GM12878 (cell line): ENCODE results near the gene ZG16B. TPM values are rescaled to one million over a fixed set of nuclear protein-coding genes. Genes with fewer than 3 reads are reported as not detected.

Experiments used
- ATAC-seq: fragments of 200-7000 bp; cut with Tn5 transposase; 3 replicates; pipeline ENCODE4 v1.9.1; 2020; ENCODE audit warnings: mild to moderate bottlenecking, moderate library complexity
- BruUV-seq: library from RNA; stranded (reverse); fragments of 400-500 nt; replicated peaks from 2 replicates; lab custom pipeline; 2021; lab: Mats Ljungman, UMichigan
- CTCF ChIA-PET: fragments of 300-600 bp; sonication (Branson Sonifier 250); formaldehyde crosslinking; extraction: SDS; loops from one replicate; lab custom pipeline; 2021; ENCODE audit warnings: inconsistent platforms; lab: Yijun Ruan, JAX
- POLR2A ChIA-PET: fragments of 350-600 bp; formaldehyde crosslinking; extraction: SDS; loops from one replicate; lab custom pipeline; 2021; ENCODE audit warnings: inconsistent platforms; lab: Charles Lee
- RAD21 ChIA-PET: fragments of 300-600 bp; sonication (Branson Sonifier 250); formaldehyde crosslinking; loops from one replicate; lab custom pipeline; 2023; ENCODE audit warnings: antibody characterized with exemption; ENCODE audit not compliant: unreplicated experiment; lab: Charles Lee
- SMC1A ChIA-PET: fragments of 300-600 bp; sonication (Branson Sonifier 250); formaldehyde crosslinking; loops from one replicate; lab custom pipeline; 2023; ENCODE audit not compliant: unreplicated experiment, uncharacterized antibody; lab: Charles Lee
- DNase-seq: peaks from one replicate; pipeline ENCODE4 v3.0.0-alpha.2; 2011; ENCODE audit warnings: low read depth, low spot score
- FAIRE-seq: peaks from 3 replicates; lab custom pipeline; 2011; peaks lifted over from hg19 to GRCh38; lab: Jason Lieb, UNC
- H2AFZ ChIP-seq: 2 replicates; pipeline ENCODE4 v1.6.0; 2011; ENCODE audit warnings: low read depth, low read length, control low read depth; ENCODE audit not compliant: control insufficient read depth
- H3K27ac ChIP-seq: 2 replicates; pipeline ENCODE4 v1.5.1; 2011; ENCODE audit warnings: control low read depth; ENCODE audit not compliant: control insufficient read depth, insufficient read depth
- H3K27me3 ChIP-seq, 2 experiments: replicated peaks in 1 of 2; 2 replicates each; pipeline versions ENCODE4 v1.6.0 to v1.6.1; 2011; ENCODE audit warnings: low read length in 1 of 2; ENCODE audit not compliant: control insufficient read depth in 2 of 2, insufficient read depth in 2 of 2
- H3K36me3 ChIP-seq, 2 experiments: 2 replicates each; pipeline ENCODE4 v1.5.1; 2011; ENCODE audit warnings: low read length in 1 of 2; ENCODE audit not compliant: control insufficient read depth in 2 of 2, insufficient read depth in 2 of 2
- H3K4me1 ChIP-seq: 2 replicates; pipeline ENCODE4 v1.6.1; 2011; ENCODE audit warnings: mild to moderate bottlenecking, low read length, moderate library complexity, mixed read lengths; ENCODE audit not compliant: control insufficient read depth, insufficient read depth
- H3K4me2 ChIP-seq: 2 replicates; pipeline ENCODE4 v1.6.0; 2011; ENCODE audit warnings: control low read depth; ENCODE audit not compliant: control insufficient read depth, insufficient read depth
- H3K4me3 ChIP-seq: fragments of 200-600 bp; sonication (generic); 2 replicates; pipeline ENCODE4 v1.5.1; 2016
- H3K79me2 ChIP-seq: 2 replicates; pipeline ENCODE4 v1.6.0; 2011; ENCODE audit warnings: low read length; ENCODE audit not compliant: control insufficient read depth, insufficient read depth
- H3K9ac ChIP-seq: 2 replicates; pipeline ENCODE4 v1.8.0; 2011; ENCODE audit warnings: low read length, control low read depth, mixed read lengths; ENCODE audit not compliant: control insufficient read depth, insufficient read depth
- H3K9me3 ChIP-seq: replicated peaks from 3 replicates; pipeline ENCODE4 v1.5.1; 2011; ENCODE audit warnings: mild to moderate bottlenecking, low read length; ENCODE audit not compliant: control insufficient read depth, insufficient read depth
- H4K20me1 ChIP-seq: 2 replicates; pipeline ENCODE4 v1.6.0; 2011; ENCODE audit not compliant: control insufficient read depth, insufficient read depth
- ATF2 ChIP-seq: IDR thresholded peaks from 2 replicates; pipeline ENCODE4 v1.6.1; 2012; ENCODE audit warnings: low read length, inconsistent platforms
- BMI1 ChIP-seq: fragments of 450-650 bp; IDR thresholded peaks from 2 replicates; pipeline ENCODE4 v1.6.1; 2016; ENCODE audit warnings: mild to moderate bottlenecking, moderate library complexity, borderline replicate concordance
- CBFB ChIP-seq: IDR thresholded peaks from 2 replicates; pipeline ENCODE4 v1.6.1; 2016; ENCODE audit warnings: antibody characterized with exemption, low read depth
- CREM ChIP-seq: IDR thresholded peaks from 2 replicates; pipeline ENCODE4 v1.6.1; 2014; ENCODE audit warnings: antibody characterized with exemption, low read depth
- KLF5 ChIP-seq: fragments of 450-650 bp; IDR thresholded peaks from 2 replicates; pipeline ENCODE4 v1.6.1; 2014; ENCODE audit warnings: mild to moderate bottlenecking; ENCODE audit not compliant: partially characterized antibody
- LARP7 ChIP-seq: fragments of 450-650 bp; IDR thresholded peaks from 2 replicates; pipeline ENCODE4 v1.6.1; 2017; ENCODE audit warnings: mild to moderate bottlenecking
- NR2F1 ChIP-seq: fragments of 450-650 bp; conservative IDR thresholded peaks from 2 replicates; pipeline ENCODE4 v1.6.1; 2017; ENCODE audit warnings: mild to moderate bottlenecking
- PBX3 ChIP-seq: IDR thresholded peaks from 2 replicates; pipeline ENCODE4 v1.6.1; 2011; ENCODE audit warnings: mild to moderate bottlenecking, low read depth, low read length, moderate library complexity; ENCODE audit not compliant: insufficient replicate concordance
- RAD21 ChIP-seq: IDR thresholded peaks from 2 replicates; pipeline ENCODE4 v1.6.1; 2011; ENCODE audit warnings: mild to moderate bottlenecking, low read depth, low read length, moderate library complexity; ENCODE audit not compliant: insufficient read depth
- SMC3 ChIP-seq: IDR thresholded peaks from 2 replicates; pipeline ENCODE4 v1.6.1; 2011; ENCODE audit warnings: low read length, improper control_type of control experiment, borderline replicate concordance
- SREBF2 ChIP-seq: IDR thresholded peaks from 2 replicates; pipeline ENCODE4 v1.6.1; 2012; ENCODE audit warnings: mild to moderate bottlenecking, low read length
- TARDBP ChIP-seq: IDR thresholded peaks from 2 replicates; pipeline ENCODE4 v1.6.1; 2016; ENCODE audit warnings: borderline replicate concordance
- YY1 ChIP-seq: IDR thresholded peaks from 2 replicates; pipeline ENCODE4 v1.6.1; 2011; ENCODE audit warnings: low read depth, mild to moderate bottlenecking, low read length
- WGBS: methylation state at CpG from one replicate; pipeline ENCODE4 v1.1.6; 2016; ENCODE audit warnings: low lambda C conversion rate; ENCODE audit not compliant: insufficient replicate concordance, insufficient coverage; ENCODE audit errors: missing lambda C conversion rate; 5-methylcytosine and 5-hydroxymethylcytosine counted together
- in situ Hi-C: fragments of 300-500 bp; cut with MboI; formaldehyde crosslinking; loops from 9 replicates; pipeline ENCODE4 v1.14.3; 2018; ENCODE audit warnings: mixed read lengths
- intact Hi-C: fragments of 100-400 bp; cut with micrococcal nuclease; formaldehyde crosslinking; loops from one replicate; pipeline ENCODE4 v1.14.2; 2022; ENCODE audit not compliant: unreplicated experiment
- polyA plus RNA-seq, 11 experiments: library from polyadenylated mRNA; depleted of rRNA in 4 of 11; unstranded in 6 of 11; stranded (reverse) in 5 of 11; fragments of >200 nt; fragmentation: Nextera tagmentation in 4 of 11; fragmentation: Illumina TruSeq in 1 of 11; extraction: Ambion mirVana in 4 of 11; extraction: Trizol in 1 of 11; gene quantifications; 1 replicate in 1 of 11; 2 replicates in 10 of 11; pipeline versions ENCODE4 v1.2.1 to v1.2.3, GENCODE V29; 2011 to 2016; ENCODE audit warnings: inconsistent platforms in 2 of 11, missing spikeins in 2 of 11, low read depth in 1 of 11
- total RNA-seq, 4 experiments: library from RNA; depleted of rRNA in 3 of 4; stranded (reverse); fragments of >200 nt in 3 of 4; fragmentation: Illumina TruSeq in 1 of 4; extraction: Trizol in 1 of 4; gene quantifications; 2 replicates each; pipeline versions ENCODE4 v1.2.1 to v1.2.3, GENCODE V29; 2013 to 2021
- TF ChIP-seq, protein P1 (sequence below), 3 experiments: IDR thresholded peaks in 2 of 3; conservative IDR thresholded peaks in 1 of 3; 2 replicates each; pipeline ENCODE4 v1.5.1; 2011; ENCODE audit warnings: low read depth in 3 of 3, low read length in 3 of 3, mild to moderate bottlenecking in 3 of 3, control low read depth in 2 of 3, moderate library complexity in 2 of 3, inconsistent platforms in 1 of 3, mixed read lengths in 1 of 3; ENCODE audit not compliant: control insufficient read depth in 2 of 3, insufficient read depth in 1 of 3; ENCODE audit errors: extremely low read depth in 1 of 3
- TF ChIP-seq, protein P2 (sequence below): IDR thresholded peaks from 2 replicates; pipeline ENCODE4 v1.6.1; 2012; ENCODE audit warnings: low read depth, low read length, improper control_type of control experiment
- TF ChIP-seq, protein P3 (sequence below): fragments of 450-650 bp; IDR thresholded peaks from 2 replicates; pipeline ENCODE4 v1.6.1; 2017; ENCODE audit warnings: antibody characterized with exemption, mild to moderate bottlenecking, moderate library complexity

The ZG16B gene
- total and polyA plus RNA-seq, 10 of the 15 experiments (the other 5 are each of a cell fraction or from before 2014, with no cell fraction given), result 1.00 to 11.6 (median 5.8) TPM

- in situ Hi-C loops (no loop called here), intact Hi-C loops (loop anchor here (2.0 kb wide), 1 partner anchor 30 kb away; no protein-coding TSS in a partner anchor)
- FAIRE-seq (no peak), DNase-seq (no peak), ATAC-seq (peak; percentile 97)
- WGBS, result 26% methylated on average over 12 of the region's 12 CpGs
- Histone ChIP-seq H3K27ac (no peak overlapping the region), H3K4me1 (peaks cover 9% of the 10 kb centered on the region; the same call in 1 of the 2 replicates), H3K4me3 (no peak overlapping the region), H3K79me2 (no peaks in the 10 kb centered on the region), H3K27me3 (no peaks in the 10 kb centered on the region), H4K20me1 (no peaks in the 10 kb centered on the region), H3K9ac (no peak overlapping the region), H2AFZ (no peak overlapping the region), H3K9me3 (peaks cover 3% of the 10 kb centered on the region; the same call in 1 of the 3 replicates), H3K4me2 (no peak overlapping the region), H3K36me3 (no peaks in the 10 kb centered on the region)
- no TSS peak for BruUV-seq
- ChIA-PET CTCF (interaction anchor here (0.6 to 3.1 kb wide), 23 partner anchors 10 to 184 kb away, joined by 3 to 22 read pairs (median 4); partner anchors contain the start of genes FLYWCH1, FLYWCH2 and HCFC1R1), RAD21 (interaction anchor here (0.8 to 3.1 kb wide), 4 partner anchors 25 to 131 kb away, joined by 3 to 26 read pairs (median 3); no protein-coding TSS in a partner anchor), POLR2A (interaction anchor here (0.8 kb wide), 1 partner anchor 29 kb away, joined by 4 read pairs; no protein-coding TSS in a partner anchor), SMC1A (interaction anchor here (0.6 to 2.2 kb wide), 3 partner anchors 29 to 68 kb away, joined by 3 to 16 read pairs (median 3); no protein-coding TSS in a partner anchor)
- TF ChIP-seq BMI1, result 0 out of 2 replicates have a peak, but pooled peaks have one; percentile 16
- TF ChIP-seq, protein P1, sequence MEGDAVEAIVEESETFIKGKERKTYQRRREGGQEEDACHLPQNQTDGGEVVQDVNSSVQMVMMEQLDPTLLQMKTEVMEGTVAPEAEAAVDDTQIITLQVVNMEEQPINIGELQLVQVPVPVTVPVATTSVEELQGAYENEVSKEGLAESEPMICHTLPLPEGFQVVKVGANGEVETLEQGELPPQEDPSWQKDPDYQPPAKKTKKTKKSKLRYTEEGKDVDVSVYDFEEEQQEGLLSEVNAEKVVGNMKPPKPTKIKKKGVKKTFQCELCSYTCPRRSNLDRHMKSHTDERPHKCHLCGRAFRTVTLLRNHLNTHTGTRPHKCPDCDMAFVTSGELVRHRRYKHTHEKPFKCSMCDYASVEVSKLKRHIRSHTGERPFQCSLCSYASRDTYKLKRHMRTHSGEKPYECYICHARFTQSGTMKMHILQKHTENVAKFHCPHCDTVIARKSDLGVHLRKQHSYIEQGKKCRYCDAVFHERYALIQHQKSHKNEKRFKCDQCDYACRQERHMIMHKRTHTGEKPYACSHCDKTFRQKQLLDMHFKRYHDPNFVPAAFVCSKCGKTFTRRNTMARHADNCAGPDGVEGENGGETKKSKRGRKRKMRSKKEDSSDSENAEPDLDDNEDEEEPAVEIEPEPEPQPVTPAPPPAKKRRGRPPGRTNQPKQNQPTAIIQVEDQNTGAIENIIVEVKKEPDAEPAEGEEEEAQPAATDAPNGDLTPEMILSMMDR (IDR thresholded peaks at IDR 0.05 in 2 of 3, conservative IDR thresholded peaks at IDR 0.05 in 1 of 3; ENCODE audit: control insufficient read depth in 2 of 3, extremely low read depth in 1 of 3, insufficient read depth in 1 of 3, low read depth in 3 of 3, low read length in 3 of 3), result peak; percentile 70 to 82 (median 80)
- no peak for TF ChIP-seq TARDBP
- TF ChIP-seq CREM, result no peak
- TF ChIP-seq, protein P2, sequence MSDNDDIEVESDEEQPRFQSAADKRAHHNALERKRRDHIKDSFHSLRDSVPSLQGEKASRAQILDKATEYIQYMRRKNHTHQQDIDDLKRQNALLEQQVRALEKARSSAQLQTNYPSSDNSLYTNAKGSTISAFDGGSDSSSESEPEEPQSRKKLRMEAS, result no peak
- peak; percentile 63 for TF ChIP-seq RAD21
- TF ChIP-seq NR2F1, result no peak
- TF ChIP-seq, protein P3, sequence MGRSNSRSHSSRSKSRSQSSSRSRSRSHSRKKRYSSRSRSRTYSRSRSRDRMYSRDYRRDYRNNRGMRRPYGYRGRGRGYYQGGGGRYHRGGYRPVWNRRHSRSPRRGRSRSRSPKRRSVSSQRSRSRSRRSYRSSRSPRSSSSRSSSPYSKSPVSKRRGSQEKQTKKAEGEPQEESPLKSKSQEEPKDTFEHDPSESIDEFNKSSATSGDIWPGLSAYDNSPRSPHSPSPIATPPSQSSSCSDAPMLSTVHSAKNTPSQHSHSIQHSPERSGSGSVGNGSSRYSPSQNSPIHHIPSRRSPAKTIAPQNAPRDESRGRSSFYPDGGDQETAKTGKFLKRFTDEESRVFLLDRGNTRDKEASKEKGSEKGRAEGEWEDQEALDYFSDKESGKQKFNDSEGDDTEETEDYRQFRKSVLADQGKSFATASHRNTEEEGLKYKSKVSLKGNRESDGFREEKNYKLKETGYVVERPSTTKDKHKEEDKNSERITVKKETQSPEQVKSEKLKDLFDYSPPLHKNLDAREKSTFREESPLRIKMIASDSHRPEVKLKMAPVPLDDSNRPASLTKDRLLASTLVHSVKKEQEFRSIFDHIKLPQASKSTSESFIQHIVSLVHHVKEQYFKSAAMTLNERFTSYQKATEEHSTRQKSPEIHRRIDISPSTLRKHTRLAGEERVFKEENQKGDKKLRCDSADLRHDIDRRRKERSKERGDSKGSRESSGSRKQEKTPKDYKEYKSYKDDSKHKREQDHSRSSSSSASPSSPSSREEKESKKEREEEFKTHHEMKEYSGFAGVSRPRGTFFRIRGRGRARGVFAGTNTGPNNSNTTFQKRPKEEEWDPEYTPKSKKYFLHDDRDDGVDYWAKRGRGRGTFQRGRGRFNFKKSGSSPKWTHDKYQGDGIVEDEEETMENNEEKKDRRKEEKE, result no peak
- TF ChIP-seq SMC3, result peak; percentile 59; the same call in 1 of the 2 replicates
- 0 out of 2 replicates have a peak, but pooled peaks have one; percentile 23 for TF ChIP-seq YY1
- TF ChIP-seq CBFB, result no peak
- no peak for TF ChIP-seq PBX3
- TF ChIP-seq KLF5, result no peak
- TF ChIP-seq ATF2, result no peak
- TF ChIP-seq LARP7, result no peak
- TF ChIP-seq SREBF2, result no peak
Observed at GRCh38 chr16:2838928-2839327, 8.8 kb downstream of the ZG16B start.
